M059J (cell line): Measurements from ENCODE around the gene METTL14. TPM values are rescaled to one million over a fixed set of nuclear protein-coding genes. Genes with fewer than 3 reads are reported as not detected.

Experiments used
- DNase-seq: peaks from one replicate; pipeline ENCODE4 v3.0.0-alpha.2; 2012; ENCODE audit warnings: low read depth
- total RNA-seq: library from RNA; depleted of rRNA; stranded (reverse); fragments of >200 nt; shearing (Covaris generic); gene quantifications from 2 replicates; pipeline ENCODE4 v1.2.3, GENCODE V29; 2014; rRNA removed

The METTL14 gene
- total RNA-seq, 1 experiment from 2014 or later = 35.5 TPM

DNA sequence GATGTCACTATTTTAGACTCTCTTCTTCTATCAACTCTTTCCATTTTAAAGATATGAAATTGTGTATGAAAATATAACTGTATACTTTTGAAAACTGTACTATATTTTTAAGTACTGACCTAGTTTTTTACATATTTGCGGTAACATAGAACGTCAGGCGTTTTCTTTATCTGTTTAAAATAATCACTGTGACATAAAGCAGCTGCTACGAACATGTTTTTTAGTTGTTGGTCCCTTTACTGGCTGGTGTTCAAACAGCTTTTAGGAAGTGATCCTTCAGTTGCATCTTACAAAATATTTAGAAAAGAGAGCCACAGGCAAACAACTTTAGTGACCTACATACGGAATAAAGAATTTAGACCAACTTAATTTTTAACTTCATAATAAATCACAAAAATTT lies 73.1 kb downstream of the METTL14 start:
- no peak for DNase-seq

- no peak for DNase-seq
Observed at GRCh38 chr4:118759481-118759880, 74.3 kb downstream of the METTL14 start.

DNA sequence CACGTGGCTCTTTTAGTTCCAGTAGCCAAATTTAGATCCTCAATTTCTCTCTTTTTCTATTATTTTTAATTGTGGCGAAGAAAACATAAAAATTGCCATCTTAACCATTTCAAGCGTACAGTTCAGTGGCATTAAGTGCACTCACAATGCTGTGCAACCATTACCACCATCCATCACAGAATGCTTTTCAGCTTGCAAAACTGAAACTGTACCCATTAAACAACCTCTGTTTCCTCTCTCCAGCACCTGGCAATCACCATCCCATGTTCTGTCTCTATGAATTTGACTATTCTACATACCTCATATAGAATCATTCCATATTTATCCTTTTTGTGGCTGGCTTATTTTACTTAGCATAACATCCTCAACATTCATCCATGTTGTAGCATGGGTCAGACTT lies 74.9 kb downstream of the METTL14 start:
- DNase-seq = no peak

- no peak for DNase-seq
Observed at GRCh38 chr4:118760493-118760892, 75.3 kb downstream of the METTL14 start.

DNA sequence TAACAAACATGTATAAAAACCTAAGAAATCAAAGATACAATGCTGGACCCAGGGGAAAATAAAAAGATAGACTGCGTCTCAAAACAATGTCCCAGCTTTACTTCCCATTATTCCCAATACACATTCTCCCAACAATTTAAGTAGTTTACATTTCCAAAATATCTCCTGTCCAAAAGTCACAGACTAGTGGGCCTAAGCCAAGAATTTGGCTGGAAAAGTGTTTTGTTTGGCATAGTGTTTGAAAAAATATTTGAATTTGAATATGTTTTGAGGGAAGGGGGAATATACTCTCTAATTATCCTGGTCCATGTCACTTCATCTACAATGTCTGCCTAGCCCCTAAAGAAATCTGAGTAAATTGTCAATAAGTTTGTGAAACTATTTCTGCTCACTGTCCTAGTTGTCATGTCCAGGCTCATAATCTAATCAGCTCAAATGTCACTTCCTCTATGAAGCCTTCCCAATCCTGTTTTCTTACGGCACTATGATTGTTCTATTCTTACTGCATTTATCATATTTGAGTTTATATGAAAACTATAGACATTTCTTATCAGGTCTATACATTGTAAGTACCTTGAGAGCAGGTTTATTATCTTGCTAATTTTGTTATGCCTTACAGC lies 76.3 kb downstream of the METTL14 start:
- no peak for DNase-seq

- no peak for DNase-seq
Observed at GRCh38 chr4:118762155-118762554, 77.0 kb downstream of the METTL14 start.

DNA sequence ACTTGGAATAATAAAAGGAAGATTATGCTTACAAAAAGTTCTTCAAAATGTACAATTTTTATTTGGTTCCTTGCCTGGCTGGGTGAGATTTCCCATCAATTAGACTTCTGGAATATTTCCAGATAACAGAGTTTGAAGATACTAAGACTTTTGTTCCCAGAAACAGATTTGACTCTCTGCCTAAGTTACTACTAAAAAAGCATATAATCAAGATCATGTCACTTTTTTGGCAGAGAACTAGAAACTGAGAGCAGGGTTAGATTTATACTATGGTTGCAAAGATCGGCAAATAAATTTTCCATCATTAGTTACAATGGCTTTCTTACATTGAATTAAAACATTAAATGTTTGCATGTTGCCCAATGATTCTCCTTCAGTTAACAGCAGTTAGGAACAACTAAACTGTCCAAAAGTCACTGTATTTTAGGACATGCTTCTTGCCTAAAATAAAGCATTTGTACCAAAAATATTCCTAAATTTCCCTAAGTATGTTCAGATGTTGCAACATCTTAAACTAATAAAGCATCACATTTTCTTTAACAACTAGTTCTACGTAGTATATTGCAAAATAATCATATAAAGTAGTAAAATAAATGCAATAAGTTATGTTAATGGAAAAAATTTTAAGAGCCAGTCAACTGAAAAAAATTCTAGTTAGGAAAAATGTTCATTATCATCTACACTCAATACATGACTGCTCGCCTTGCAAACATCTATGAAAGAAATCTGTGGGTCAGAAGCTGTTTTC lies 77.7 kb downstream of the METTL14 start:
- DNase-seq = no peak

Other genes starting within 250 kb of the METTL14 start
- 98.1 and 130 TPM in 2 replicates for gene SEC24D, start 150.7 kb downstream of the METTL14 start, total RNA-seq
- 0.52 and 0.69 TPM in 2 replicates for gene SYNPO2, start 203.5 kb downstream of the METTL14 start, total RNA-seq